Caco-2 (cell line): Measurements from ENCODE around the gene UNC50. TPM values are rescaled to one million over a fixed set of nuclear protein-coding genes. Genes with fewer than 3 reads are reported as not detected.

Experiments
- BruUV-seq: library from RNA; stranded (reverse); fragments of 400-500 nt; replicated peaks from 2 replicates; lab custom pipeline; 2021; lab: Mats Ljungman, UMichigan
- CTCF ChIA-PET: fragments of 300-600 bp; sonication (Branson Sonifier 250); formaldehyde crosslinking; loops from one replicate; lab custom pipeline; 2022; ENCODE audit warnings: antibody characterized with exemption; lab: Charles Lee
- POLR2A ChIA-PET: fragments of 300-600 bp; sonication (Branson Sonifier 250); formaldehyde crosslinking; loops from one replicate; lab custom pipeline; 2022; ENCODE audit warnings: antibody characterized with exemption; lab: Charles Lee
- DNase-seq, 2 experiments: peaks; one replicate each; pipeline versions ENCODE4 v3.0.0 to v3.0.0-alpha.2; 2020 to 2022
- H3K27me3 ChIP-seq: replicated peaks from 2 replicates; pipeline ENCODE4 v1.6.0; 2011; ENCODE audit warnings: low read length; ENCODE audit not compliant: control insufficient read depth, insufficient read depth
- H3K36me3 ChIP-seq: 2 replicates; pipeline ENCODE4 v1.5.1; 2011; ENCODE audit warnings: low read length; ENCODE audit not compliant: control insufficient read depth, insufficient read depth
- H3K4me1 ChIP-seq: fragments of 250-450 bp; sonication (Bioruptor Pico); 2 replicates; pipeline ENCODE4 v1.5.1; 2020; ENCODE audit warnings: mild to moderate bottlenecking
- H3K4me3 ChIP-seq: 2 replicates; pipeline ENCODE4 v1.5.1; 2011; ENCODE audit warnings: low read depth, mild to moderate bottlenecking, control low read depth, low read length
- H3K9me3 ChIP-seq: fragments of 250-450 bp; sonication (Bioruptor Pico); 2 replicates; pipeline ENCODE4 v1.5.1; 2020; ENCODE audit warnings: mild to moderate bottlenecking, moderate library complexity
- H3K27ac Mint-ChIP-seq: one replicate; pipeline ENCODE4 v1.8.0; 2022; ENCODE audit warnings: mixed read lengths; ENCODE audit not compliant: unreplicated experiment
- H3K27me3 Mint-ChIP-seq: one replicate; pipeline ENCODE4 v1.8.0; 2022; ENCODE audit warnings: mixed read lengths; ENCODE audit not compliant: insufficient read depth, unreplicated experiment
- H3K36me3 Mint-ChIP-seq: one replicate; pipeline ENCODE4 v1.8.0; 2022; ENCODE audit warnings: mild to moderate bottlenecking, mixed read lengths; ENCODE audit not compliant: insufficient read depth, unreplicated experiment
- H3K4me1 Mint-ChIP-seq: one replicate; pipeline ENCODE4 v1.8.0; 2022; ENCODE audit warnings: low read depth, mixed read lengths; ENCODE audit not compliant: unreplicated experiment
- H3K4me3 Mint-ChIP-seq: one replicate; pipeline ENCODE4 v1.8.0; 2022; ENCODE audit warnings: mild to moderate bottlenecking, moderate library complexity, mixed read lengths; ENCODE audit not compliant: unreplicated experiment
- H3K9me3 Mint-ChIP-seq: one replicate; pipeline ENCODE4 v1.8.0; 2022; ENCODE audit warnings: mixed read lengths; ENCODE audit not compliant: unreplicated experiment
- CTCF ChIP-seq, 2 experiments: fragments of 200-600 bp in 1 of 2; IDR thresholded peaks; 1 replicate in 1 of 2; 2 replicates in 1 of 2; pipeline versions ENCODE4 v1.5.1 to v1.8.0; 2011 to 2022; ENCODE audit warnings: antibody characterized with exemption in 1 of 2, control low read depth in 1 of 2, inconsistent platforms in 1 of 2, low read depth in 1 of 2, low read length in 1 of 2, mild to moderate bottlenecking in 1 of 2, moderate library complexity in 1 of 2; ENCODE audit not compliant: insufficient read depth in 1 of 2, severe bottlenecking in 1 of 2, unreplicated experiment in 1 of 2
- intact Hi-C: fragments of 100-400 bp; cut with micrococcal nuclease; formaldehyde crosslinking; loops from one replicate; pipeline ENCODE4 v1.10.0; 2022; ENCODE audit not compliant: unreplicated experiment
- total RNA-seq: library from RNA; stranded (reverse); gene quantifications from 2 replicates; pipeline ENCODE4 v1.2.3, GENCODE V29; 2022

Gene UNC50
- total RNA-seq, 1 experiment from 2014 or later = 40.0 TPM

- no peak for DNase-seq
- peaks cover 1% of the 10 kb centered on the region; the same call in 1 of the 2 replicates for H3K36me3 ChIP-seq
- peak overlapping the region; percentile 15 for H3K27ac Mint-ChIP-seq
- H3K9me3 ChIP-seq = no peaks in the 10 kb centered on the region
- H3K27me3 Mint-ChIP-seq = no peaks in the 10 kb centered on the region
- BruUV-seq = no TSS peak
- ChIA-PET POLR2A (no interaction called here), CTCF (no interaction called here)
- no peak overlapping the region for H3K4me3 ChIP-seq
- no peak overlapping the region for H3K4me3 Mint-ChIP-seq
- intact Hi-C loops = no loop called here
- no peaks in the 10 kb centered on the region for H3K27me3 ChIP-seq
- H3K9me3 Mint-ChIP-seq = no peaks in the 10 kb centered on the region
- TF ChIP-seq CTCF (IDR thresholded peaks at IDR 0.05; ENCODE audit: insufficient read depth in 1 of 2, low read depth in 1 of 2, low read length in 1 of 2, severe bottlenecking in 1 of 2, unreplicated experiment in 1 of 2) = no peak
- H3K4me1 ChIP-seq = 0 out of 2 replicates have a peak, but pooled peaks cover 5% of the 10 kb centered on the region
- no peaks in the 10 kb centered on the region for H3K4me1 Mint-ChIP-seq
- H3K36me3 Mint-ChIP-seq = peaks cover 30% of the 10 kb centered on the region
These were observed 35.2 kb downstream of the UNC50 start for GRCh38 chr2:98643496-98644100.

GRCh38 chr2:98647636-98648035, 39.2 kb downstream of the UNC50 start:
- TF ChIP-seq CTCF (IDR thresholded peaks at IDR 0.05; ENCODE audit: insufficient read depth in 1 of 2, low read depth in 1 of 2, low read length in 1 of 2, severe bottlenecking in 1 of 2, unreplicated experiment in 1 of 2) = no peak
- intact Hi-C loops = loop anchor here (2.0 kb wide), 1 partner anchor 55 kb away; no protein-coding TSS in a partner anchor
- H3K4me3 Mint-ChIP-seq = no peak overlapping the region
- no peaks in the 10 kb centered on the region for H3K27me3 Mint-ChIP-seq
- H3K27me3 ChIP-seq = no peaks in the 10 kb centered on the region
- H3K4me3 ChIP-seq = no peak overlapping the region
- H3K36me3 ChIP-seq = peaks cover 1% of the 10 kb centered on the region; the same call in 1 of the 2 replicates
- H3K4me1 Mint-ChIP-seq = peaks cover 17% of the 10 kb centered on the region
- no peaks in the 10 kb centered on the region for H3K9me3 ChIP-seq
- H3K36me3 Mint-ChIP-seq = peaks cover 19% of the 10 kb centered on the region
- CTCF ChIA-PET = no interaction called here
- H3K9me3 Mint-ChIP-seq = no peaks in the 10 kb centered on the region
- DNase-seq = no peak
- no peak overlapping the region for H3K27ac Mint-ChIP-seq
- BruUV-seq = no TSS peak
- H3K4me1 ChIP-seq = 0 out of 2 replicates have a peak, but pooled peaks cover 5% of the 10 kb centered on the region
- POLR2A ChIA-PET = no interaction called here

GRCh38 chr2:98648451-98648850, 40.1 kb downstream of the UNC50 start:
- intact Hi-C loops = loop anchor here (2.0 kb wide), 1 partner anchor 54 kb away; no protein-coding TSS in a partner anchor
- H3K9me3 ChIP-seq = no peaks in the 10 kb centered on the region
- Mint-ChIP-seq H3K36me3 (peaks cover 21% of the 10 kb centered on the region), H3K4me1 (peaks cover 17% of the 10 kb centered on the region), H3K4me3 (no peak overlapping the region), H3K27ac (no peak overlapping the region), H3K9me3 (no peaks in the 10 kb centered on the region), H3K27me3 (no peaks in the 10 kb centered on the region)
- no peak for TF ChIP-seq CTCF (IDR thresholded peaks at IDR 0.05; ENCODE audit: insufficient read depth in 1 of 2, low read depth in 1 of 2, low read length in 1 of 2, severe bottlenecking in 1 of 2, unreplicated experiment in 1 of 2)
- peaks cover 1% of the 10 kb centered on the region; the same call in 1 of the 2 replicates for H3K36me3 ChIP-seq
- no peak for DNase-seq
- ChIA-PET CTCF (no interaction called here), POLR2A (interaction anchor here (0.6 kb wide), 1 partner anchor 33 kb away, joined by 4 read pairs; no protein-coding TSS in a partner anchor)
- H3K4me3 ChIP-seq = no peak overlapping the region
- 0 out of 2 replicates have a peak, but pooled peaks cover 2% of the 10 kb centered on the region for H3K4me1 ChIP-seq
- H3K27me3 ChIP-seq = no peaks in the 10 kb centered on the region
- no TSS peak for BruUV-seq
